GM15510 (cell line): ENCODE results near the gene KREMEN2.

Experiments
- POLR2A ChIP-seq: IDR thresholded peaks from 3 replicates; pipeline ENCODE4 v1.6.1; 2011; ENCODE audit warnings: borderline replicate concordance; ENCODE audit not compliant: insufficient read length; ENCODE audit errors: extremely low read depth

KREMEN2 gene

DNA sequence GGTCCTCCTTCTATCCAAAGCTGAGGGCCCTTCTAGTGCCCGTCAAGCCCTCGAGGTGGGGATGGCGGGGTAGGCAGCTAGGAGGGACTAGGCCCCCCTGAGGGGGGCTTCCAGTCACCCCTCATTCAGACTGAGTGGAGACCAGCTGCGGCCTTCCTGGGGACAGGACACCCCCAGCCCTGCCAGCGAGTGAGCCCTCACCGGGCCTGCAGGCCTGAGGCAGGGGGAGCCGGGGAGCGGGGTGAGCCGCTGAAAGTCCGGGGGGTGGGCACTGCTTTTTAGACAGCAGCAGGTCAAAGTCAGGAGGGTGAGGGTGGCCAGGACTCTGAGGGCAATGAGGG lies 8.7 kb upstream of the KREMEN2 start:
- TF ChIP-seq POLR2A: no peak

- no peak for TF ChIP-seq POLR2A
Measured at GRCh38 chr16:2955779-2956578, 8.1 kb upstream of the KREMEN2 start.

DNA sequence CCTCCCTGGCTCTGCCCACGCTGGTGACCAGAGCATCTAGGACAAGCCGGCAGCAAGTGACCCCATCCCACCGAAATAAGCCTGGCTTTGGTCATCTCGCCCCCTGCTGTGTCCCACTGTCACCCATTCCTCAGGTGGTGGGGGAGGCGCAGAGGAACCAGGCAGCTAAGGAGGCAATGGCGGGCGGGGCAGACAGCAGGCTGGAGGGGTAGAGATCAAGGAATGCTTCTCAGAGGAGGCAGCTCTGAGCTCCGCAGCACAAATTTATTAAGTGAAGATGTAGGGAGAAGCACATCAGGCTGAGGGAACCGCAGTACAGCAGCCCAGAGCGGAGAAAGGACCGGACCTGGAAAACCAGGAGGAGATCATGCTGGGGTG lies 7.5 kb upstream of the KREMEN2 start:
- no peak for TF ChIP-seq POLR2A

DNA sequence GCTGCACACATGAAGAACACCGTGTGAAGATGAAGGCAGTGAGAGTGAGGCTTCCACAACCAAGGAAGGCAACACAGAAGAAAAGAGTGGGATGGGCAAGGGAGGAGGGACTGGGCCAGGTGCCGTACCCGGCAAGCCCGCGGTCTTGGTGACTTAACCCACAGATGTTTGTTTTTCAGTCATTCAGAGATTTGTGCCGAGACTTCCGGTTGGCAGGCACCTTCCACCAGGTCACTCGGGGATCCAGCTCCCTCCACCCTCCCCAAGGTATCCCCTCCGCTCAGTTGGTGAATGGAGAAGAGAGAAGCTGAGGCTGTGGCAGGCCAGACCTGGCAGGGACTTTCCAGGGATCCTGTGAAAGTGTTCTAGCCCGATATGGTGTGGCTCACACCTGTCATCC lies 4.9 kb upstream of the KREMEN2 start:
- no peak for TF ChIP-seq POLR2A

DNA sequence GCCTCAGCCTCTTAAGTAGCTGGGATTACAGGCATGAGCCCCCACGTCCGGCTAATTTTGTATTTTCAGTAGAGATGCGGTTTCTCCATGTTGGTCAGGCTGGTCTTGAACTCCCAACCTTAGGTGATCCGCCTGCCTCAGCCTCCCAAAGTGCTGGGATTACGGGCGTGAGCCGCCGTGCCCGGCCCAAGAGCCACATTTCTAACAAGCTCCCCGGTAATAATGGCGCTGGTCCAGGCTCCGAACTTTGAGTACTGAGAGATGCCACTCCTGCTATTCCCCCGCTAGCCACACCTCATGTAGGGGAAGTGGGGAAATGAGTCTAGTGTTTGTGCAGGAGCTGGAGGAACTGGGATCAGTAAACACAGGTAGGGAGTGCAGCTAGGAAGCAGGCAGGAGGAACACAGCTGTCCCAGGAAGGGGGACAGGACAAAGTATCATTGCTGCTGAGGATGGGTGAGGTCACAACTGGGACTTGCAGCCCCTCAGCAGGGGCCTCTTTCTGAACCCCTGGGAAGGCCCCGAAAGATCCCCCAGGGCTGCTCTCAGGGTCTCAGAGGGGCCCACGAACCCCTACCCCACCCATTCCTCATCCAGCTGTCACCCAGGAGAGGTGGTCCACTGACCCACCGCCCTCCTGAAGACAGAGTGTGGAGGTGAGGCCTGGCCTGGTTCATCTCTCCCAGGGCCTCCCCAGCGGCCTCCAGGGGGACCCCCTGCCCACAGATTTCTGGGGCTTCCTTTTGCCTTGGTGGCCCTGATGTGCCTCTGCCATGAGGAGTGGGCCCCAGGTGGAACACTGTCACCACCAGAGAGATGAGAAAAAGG lies 3.7 kb upstream of the KREMEN2 start:
- no peak for TF ChIP-seq POLR2A

- TF ChIP-seq POLR2A: no peak
Measured at GRCh38 chr16:2962334-2963073, 1.6 kb upstream of the KREMEN2 start.

DNA sequence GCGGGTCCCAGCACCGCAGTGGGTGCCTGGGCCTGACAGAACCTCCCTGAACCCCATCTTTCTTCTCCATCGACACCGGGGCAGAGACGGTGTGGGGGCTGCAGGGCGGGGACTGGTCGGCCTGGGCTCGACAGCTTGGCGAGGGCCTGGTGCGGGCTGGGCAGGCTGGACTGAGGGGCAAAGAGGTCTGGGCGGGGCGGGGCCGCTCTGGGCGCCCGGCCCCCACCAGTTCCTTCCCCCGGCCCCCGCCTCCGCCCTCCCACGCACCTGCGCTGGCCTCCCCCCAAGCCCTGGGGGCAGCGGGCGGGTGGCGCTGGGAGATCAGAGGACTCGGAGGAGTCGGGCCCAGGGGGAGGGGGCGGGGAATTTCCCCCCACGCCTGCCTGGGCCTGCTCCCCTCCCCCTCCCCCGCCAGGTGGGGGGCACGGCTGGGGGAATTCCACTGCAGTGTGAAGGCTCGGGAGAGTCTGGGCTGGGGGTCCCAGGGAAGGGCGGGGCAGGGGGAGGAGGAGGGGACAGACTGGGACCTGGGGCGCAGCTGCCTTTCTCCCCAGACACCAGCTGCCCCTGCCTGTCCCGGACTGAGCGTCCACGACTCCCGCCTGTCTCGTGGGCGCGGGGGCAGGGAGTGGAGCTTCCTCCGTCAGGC lies 877 bp upstream of the KREMEN2 start:
- TF ChIP-seq POLR2A: no peak

GRCh38 chr16:2964475-2965336 lies 631 bp downstream of the KREMEN2 start:
- no peak for TF ChIP-seq POLR2A

GRCh38 chr16:2966043-2966807 lies 2.1 kb downstream of the KREMEN2 start:
- TF ChIP-seq POLR2A: no peak

DNA sequence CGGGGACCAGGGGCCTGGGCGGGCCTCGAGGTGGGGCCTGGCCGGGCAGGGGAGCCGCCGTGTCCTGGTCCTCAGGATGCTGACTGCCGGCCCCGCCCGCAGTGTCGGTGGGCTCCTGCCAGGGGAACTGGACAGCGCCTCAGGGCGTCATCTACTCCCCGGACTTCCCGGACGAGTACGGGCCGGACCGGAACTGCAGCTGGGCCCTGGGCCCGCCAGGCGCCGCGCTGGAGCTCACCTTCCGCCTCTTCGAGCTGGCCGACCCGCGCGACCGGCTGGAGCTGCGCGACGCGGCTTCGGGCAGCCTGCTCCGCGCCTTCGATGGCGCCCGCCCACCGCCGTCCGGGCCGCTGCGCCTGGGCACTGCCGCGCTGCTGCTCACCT lies 2.7 kb downstream of the KREMEN2 start:
- TF ChIP-seq POLR2A: no peak

DNA sequence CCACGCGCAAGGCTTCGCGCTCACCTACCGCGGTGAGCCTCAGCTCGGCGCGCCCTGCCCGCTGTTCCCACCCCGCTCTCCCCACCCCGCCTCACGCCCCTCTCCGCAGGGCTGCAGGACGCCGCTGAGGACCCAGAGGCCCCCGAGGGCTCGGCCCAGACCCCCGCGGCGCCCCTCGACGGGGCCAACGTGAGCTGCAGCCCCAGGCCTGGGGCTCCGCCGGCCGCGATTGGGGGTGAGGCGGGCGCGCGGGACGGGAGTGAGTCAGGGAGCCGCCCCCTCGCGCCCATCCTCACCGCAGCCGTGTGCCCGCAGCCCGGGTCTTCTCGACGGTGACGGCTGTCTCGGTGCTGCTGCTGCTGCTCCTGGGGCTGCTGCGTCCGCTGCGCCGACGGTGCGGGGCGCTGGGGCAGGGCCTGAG lies 3.1 kb downstream of the KREMEN2 start:
- TF ChIP-seq POLR2A: no peak

DNA sequence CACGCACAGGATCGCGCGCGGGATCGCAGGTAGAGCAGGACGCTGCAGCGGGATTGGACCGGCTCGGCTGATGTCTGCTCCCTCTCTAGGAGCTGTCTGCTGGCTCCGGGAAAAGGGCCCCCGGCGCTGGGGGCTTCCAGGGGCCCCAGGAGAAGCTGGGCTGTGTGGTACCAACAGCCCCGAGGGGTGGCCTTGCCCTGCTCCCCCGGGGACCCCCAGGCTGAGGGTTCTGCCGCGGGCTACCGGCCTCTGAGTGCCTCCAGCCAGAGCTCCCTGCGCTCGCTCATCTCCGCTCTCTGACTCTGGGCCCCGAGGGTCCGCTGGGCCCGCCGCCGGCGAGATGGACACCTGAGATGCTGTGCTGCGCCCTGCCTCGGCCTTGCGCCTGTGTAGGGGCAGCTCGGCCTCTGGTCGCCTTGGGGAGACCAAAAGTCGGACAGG lies 3.7 kb downstream of the KREMEN2 start:
- TF ChIP-seq POLR2A: no peak

GRCh38 chr16:2968368-2968737 lies 4.3 kb downstream of the KREMEN2 start:
- no peak for TF ChIP-seq POLR2A

DNA sequence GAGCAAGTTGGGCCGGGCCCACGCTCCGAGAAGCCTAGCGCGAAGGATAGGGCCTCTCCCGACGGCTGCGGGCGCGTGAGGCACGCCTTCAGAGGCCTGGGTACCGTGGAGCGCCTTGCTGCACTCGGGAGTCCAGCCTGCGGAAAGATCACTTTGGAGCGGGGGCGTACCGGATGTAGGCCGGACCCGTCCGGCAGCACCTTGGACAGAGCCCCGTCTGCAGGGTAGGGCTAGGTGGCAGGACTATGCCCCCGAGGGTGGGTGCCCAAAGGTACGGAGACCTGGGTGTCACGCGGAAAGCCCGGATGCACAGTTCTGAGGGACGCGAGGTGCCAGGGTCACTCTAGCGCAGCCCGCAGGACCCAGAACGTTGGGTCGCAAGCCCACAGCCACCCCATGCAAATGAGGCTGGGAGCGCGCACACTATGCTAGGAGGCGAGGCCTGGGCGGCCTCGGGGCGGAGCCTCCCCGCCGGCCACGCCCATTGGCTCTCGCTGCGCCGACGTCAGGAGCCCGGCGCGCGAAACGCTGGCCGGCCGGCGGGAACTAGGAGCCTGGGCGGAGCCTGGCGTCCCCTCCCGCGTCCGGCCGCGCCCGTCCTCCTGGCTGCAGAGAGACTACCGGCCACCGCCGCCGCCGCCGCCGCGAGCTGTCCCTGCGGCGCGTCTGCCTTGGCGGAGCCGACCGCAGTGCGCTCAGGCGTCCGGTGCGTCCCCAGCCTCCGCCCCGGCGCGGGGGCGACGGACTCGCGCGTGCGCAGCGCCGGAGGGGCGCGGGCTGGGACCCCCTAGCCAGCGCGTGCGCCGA lies 4.9 kb downstream of the KREMEN2 start, which contains the start of gene PAQR4:
Gene PAQR4 (plus strand): TSS at position 611 of the 807 bp plus-strand sequence. CDS start 327 bp downstream, outside the sequence.
- peak; percentile 56 for TF ChIP-seq POLR2A
